ENCODE data around the gene DUSP5. TPM values are rescaled to one million over a fixed set of nuclear protein-coding genes. Genes with fewer than 3 reads are reported as not detected.

Gene DUSP5
- total and polyA plus RNA-seq, 7 donors: 3.6 to 42.1 (median 12.0) TPM

DNA sequence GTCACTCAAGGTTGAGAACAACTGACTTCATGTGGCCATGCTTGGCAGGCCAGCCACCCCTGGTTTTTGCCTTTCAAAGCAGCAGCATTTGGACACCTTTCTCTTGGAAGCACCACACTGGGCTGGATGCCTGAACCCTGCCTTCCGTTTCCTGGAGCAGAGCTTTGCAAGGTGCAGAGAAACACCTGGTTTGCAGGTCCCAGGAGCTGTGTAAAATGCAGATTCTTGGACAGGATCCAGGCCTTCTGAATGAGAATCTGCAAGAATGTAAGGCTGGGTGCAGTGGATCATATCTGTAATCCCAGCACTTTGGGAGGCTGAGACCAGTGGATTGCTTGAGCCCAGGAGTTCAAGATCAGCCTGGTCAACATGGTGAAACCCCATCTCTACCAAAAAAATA is 18.0 kb upstream of the DUSP5 start:
- H3K27me3 ChIP-seq: no peaks in the 10 kb centered on the region
- TF ChIP-seq POLR2A (IDR thresholded peaks at IDR 0.05): no peak
- TF ChIP-seq POLR2AphosphoS5 (IDR thresholded peaks at IDR 0.05): no peak
- no peak for TF ChIP-seq CTCF (IDR thresholded peaks at IDR 0.05)
- no peak for TF ChIP-seq EP300 (IDR thresholded peaks at IDR 0.05)
- no peaks in the 10 kb centered on the region for H3K36me3 ChIP-seq
- no peaks in the 10 kb centered on the region for H3K4me1 ChIP-seq
- no peak overlapping the region for H3K27ac ChIP-seq
- DNase-seq: no peak
- 19 to 75% methylated on average over 1 of the region's 1 CpG for WGBS, 2 donors
- intact Hi-C loops (cut with DNase I): no loop called here
- no peaks in the 10 kb centered on the region for H3K9me3 ChIP-seq
- H3K4me3 ChIP-seq: no peak overlapping the region

- no peaks in the 10 kb centered on the region for H3K4me1 ChIP-seq
- H3K9me3 ChIP-seq: no peaks in the 10 kb centered on the region
- no peak overlapping the region for H3K27ac ChIP-seq
- intact Hi-C loops (cut with DNase I): no loop called here
- WGBS, 2 donors: 63 to 94% methylated on average over 3 of the region's 3 CpGs
- no peak for DNase-seq
- H3K36me3 ChIP-seq: no peaks in the 10 kb centered on the region
- no peak overlapping the region for H3K4me3 ChIP-seq
- TF ChIP-seq POLR2A (IDR thresholded peaks at IDR 0.05) (no peak), EP300 (IDR thresholded peaks at IDR 0.05) (no peak), CTCF (IDR thresholded peaks at IDR 0.05) (no peak), POLR2AphosphoS5 (IDR thresholded peaks at IDR 0.05) (no peak)
- H3K27me3 ChIP-seq: no peaks in the 10 kb centered on the region
Measured at GRCh38 chr10:110480387-110480786, 17.3 kb upstream of the DUSP5 start.

DNA sequence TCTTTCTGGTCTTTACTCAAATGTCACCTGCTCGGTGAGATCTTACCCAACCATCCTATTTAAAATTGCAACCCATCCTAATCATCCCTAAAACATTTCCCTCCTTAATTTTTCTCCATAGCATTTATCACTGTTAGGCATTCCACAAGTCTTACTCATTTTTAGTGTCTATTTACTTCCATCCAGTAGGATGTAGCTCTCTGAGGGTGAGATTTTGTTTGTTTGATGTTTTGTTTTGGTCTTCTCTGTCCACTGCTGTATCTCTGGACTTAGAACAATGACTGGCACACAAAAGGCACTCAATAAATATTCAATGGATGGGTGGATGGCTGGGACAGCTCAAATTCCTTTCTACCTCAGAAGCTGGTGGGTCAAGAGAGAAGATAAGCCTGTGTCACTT is 15.8 kb upstream of the DUSP5 start:
- WGBS, 2 donors: 91 to 95% methylated on average over 1 of the region's 1 CpG
- TF ChIP-seq POLR2A (IDR thresholded peaks at IDR 0.05) (no peak), EP300 (IDR thresholded peaks at IDR 0.05) (no peak), POLR2AphosphoS5 (IDR thresholded peaks at IDR 0.05) (no peak), CTCF (IDR thresholded peaks at IDR 0.05) (no peak)
- H3K27me3 ChIP-seq: no peaks in the 10 kb centered on the region
- DNase-seq: no peak
- H3K4me3 ChIP-seq: no peak overlapping the region
- no peaks in the 10 kb centered on the region for H3K9me3 ChIP-seq
- peaks cover 0 to 4% (median under 1%) of the 10 kb centered on the region in 4 donors for H3K4me1 ChIP-seq
- no peaks in the 10 kb centered on the region for H3K36me3 ChIP-seq
- no peak overlapping the region for H3K27ac ChIP-seq
- intact Hi-C loops (cut with DNase I): no loop called here

DNA sequence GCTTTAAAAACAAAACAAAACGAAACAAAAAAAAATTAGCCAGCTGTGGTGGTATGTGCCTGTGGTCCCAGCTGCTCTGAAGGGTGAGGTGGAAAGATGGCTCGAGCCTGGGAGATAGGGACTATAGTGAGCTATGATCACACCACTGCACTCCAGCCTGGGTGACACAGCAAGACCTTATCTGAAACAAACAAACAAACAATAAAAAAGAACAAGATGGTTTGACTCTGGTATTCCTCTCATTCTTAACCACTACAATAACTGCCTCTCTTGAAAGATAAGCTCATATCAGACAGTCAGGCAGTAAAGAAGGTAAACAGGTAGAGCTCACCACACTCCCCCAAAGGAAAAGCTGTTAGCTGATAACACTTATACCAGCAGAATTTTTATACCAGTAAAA is 14.1 kb upstream of the DUSP5 start:
- intact Hi-C loops (cut with DNase I): no loop called here
- no peak for TF ChIP-seq EP300 (IDR thresholded peaks at IDR 0.05)
- H3K4me1 ChIP-seq: peaks cover 0 to 17% (median 11%) of the 10 kb centered on the region in 4 donors
- no peak overlapping the region for H3K4me3 ChIP-seq
- WGBS, 2 donors: 16 to 63% methylated on average over 2 of the region's 2 CpGs
- H3K27me3 ChIP-seq: no peaks in the 10 kb centered on the region
- no peaks in the 10 kb centered on the region for H3K36me3 ChIP-seq
- no peaks in the 10 kb centered on the region for H3K9me3 ChIP-seq
- no peak overlapping the region for H3K27ac ChIP-seq
- no peak for DNase-seq

- Histone ChIP-seq H3K27ac (no peak overlapping the region), H3K27me3 (no peaks in the 10 kb centered on the region), H3K9me3 (no peaks in the 10 kb centered on the region), H3K4me1 (peaks cover 0 to 17% (median 11%) of the 10 kb centered on the region in 4 donors), H3K4me3 (no peak overlapping the region), H3K36me3 (no peaks in the 10 kb centered on the region)
- DNase-seq: no peak
- TF ChIP-seq POLR2A (IDR thresholded peaks at IDR 0.05): no peak
- TF ChIP-seq POLR2AphosphoS5 (IDR thresholded peaks at IDR 0.05): no peak
- TF ChIP-seq CTCF (IDR thresholded peaks at IDR 0.05): no peak
- no peak for TF ChIP-seq EP300 (IDR thresholded peaks at IDR 0.05)
- intact Hi-C loops (cut with DNase I): no loop called here
- WGBS, 2 donors: 36 to 68% methylated on average over 3 of the region's 3 CpGs
Measured at GRCh38 chr10:110485541-110485940, 12.2 kb upstream of the DUSP5 start.

All from sigmoid colon (tissue), 7 donors.